Measurements from ENCODE around the gene SKP1.

- no peak for TF ChIP-seq POLR2AphosphoS5 (IDR thresholded peaks at IDR 0.05)
- no peak for TF ChIP-seq POLR2A (IDR thresholded peaks at IDR 0.05)
- no peak for TF ChIP-seq CTCF (IDR thresholded peaks at IDR 0.05)
Observed at GRCh38 chr5:134143944-134144941, 32.5 kb downstream of the SKP1 start.
